ENCODE results near the gene CCL28. TPM values are rescaled to one million over a fixed set of nuclear protein-coding genes. Genes with fewer than 3 reads are reported as not detected.

Gene CCL28
- total and polyA plus RNA-seq, 8 donors, result 3.1 to 22.7 (median 8.8) TPM

DNA sequence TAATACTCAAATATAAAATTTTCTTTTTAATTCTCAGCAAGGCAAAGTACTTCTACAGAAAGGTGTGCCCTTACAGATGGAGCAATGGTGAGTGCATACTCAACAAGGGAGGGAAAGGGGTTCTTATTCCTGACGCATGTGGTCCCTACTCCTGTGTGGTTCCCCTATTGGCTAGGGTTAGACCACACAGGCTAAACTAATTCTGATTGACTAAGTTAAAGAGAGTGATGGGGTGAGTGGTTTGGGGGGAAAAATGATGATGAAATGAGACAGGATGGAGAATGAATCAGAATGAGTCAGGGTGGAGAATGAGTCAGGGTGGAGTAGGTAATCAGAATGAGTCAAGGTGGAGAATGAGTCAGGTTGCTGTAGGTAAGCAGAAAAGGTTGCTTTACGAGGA lies 76.0 kb downstream of the CCL28 start:
- Histone ChIP-seq H3K27ac (no peak overlapping the region), H3K4me3 (no peak overlapping the region), H3K4me1 (no peaks in the 10 kb centered on the region), H3K9me3 (no peaks in the 10 kb centered on the region), H3K36me3 (no peaks in the 10 kb centered on the region), H3K27me3 (no peaks in the 10 kb centered on the region)
- WGBS, 2 donors, result 68 to 85% methylated on average over 2 of the region's 2 CpGs
- DNase-seq (no peak), ATAC-seq (no peak), FAIRE-seq (no peak)
- intact Hi-C loops (cut with DNase I), result no loop called here
- TF ChIP-seq, protein P1, sequence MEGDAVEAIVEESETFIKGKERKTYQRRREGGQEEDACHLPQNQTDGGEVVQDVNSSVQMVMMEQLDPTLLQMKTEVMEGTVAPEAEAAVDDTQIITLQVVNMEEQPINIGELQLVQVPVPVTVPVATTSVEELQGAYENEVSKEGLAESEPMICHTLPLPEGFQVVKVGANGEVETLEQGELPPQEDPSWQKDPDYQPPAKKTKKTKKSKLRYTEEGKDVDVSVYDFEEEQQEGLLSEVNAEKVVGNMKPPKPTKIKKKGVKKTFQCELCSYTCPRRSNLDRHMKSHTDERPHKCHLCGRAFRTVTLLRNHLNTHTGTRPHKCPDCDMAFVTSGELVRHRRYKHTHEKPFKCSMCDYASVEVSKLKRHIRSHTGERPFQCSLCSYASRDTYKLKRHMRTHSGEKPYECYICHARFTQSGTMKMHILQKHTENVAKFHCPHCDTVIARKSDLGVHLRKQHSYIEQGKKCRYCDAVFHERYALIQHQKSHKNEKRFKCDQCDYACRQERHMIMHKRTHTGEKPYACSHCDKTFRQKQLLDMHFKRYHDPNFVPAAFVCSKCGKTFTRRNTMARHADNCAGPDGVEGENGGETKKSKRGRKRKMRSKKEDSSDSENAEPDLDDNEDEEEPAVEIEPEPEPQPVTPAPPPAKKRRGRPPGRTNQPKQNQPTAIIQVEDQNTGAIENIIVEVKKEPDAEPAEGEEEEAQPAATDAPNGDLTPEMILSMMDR (IDR thresholded peaks at IDR 0.05), result no peak

DNA sequence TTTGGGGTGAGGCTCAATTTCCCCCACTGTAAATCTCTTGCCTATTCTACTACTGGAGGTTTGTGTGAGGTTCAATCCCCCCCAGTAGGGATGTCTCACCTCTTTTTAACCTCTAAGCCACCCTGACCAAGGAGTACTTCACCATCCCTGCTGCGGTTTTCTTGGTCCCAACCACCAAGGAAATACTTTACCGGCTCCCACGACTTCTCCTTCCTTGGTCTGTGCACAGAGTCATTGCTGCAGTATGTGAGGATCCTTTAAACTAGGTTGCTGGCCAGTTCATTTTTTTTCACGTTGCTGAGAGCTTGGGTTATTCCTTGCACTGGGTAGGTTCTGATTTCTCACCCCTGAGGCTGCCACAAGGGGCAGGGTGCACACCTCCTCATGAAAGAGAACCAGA lies 76.5 kb downstream of the CCL28 start:
- Histone ChIP-seq H3K36me3 (no peaks in the 10 kb centered on the region), H3K27me3 (no peaks in the 10 kb centered on the region), H3K4me3 (no peak overlapping the region), H3K9me3 (no peaks in the 10 kb centered on the region), H3K27ac (no peak overlapping the region), H3K4me1 (no peaks in the 10 kb centered on the region)
- DNase-seq (no peak), ATAC-seq (no peak), FAIRE-seq (no peak)
- TF ChIP-seq, protein P1 (IDR thresholded peaks at IDR 0.05), result no peak
- intact Hi-C loops (cut with DNase I), result no loop called here
- 59 to 68% methylated on average over 4 of the region's 4 CpGs for WGBS, 2 donors

GRCh38 chr5:43332401-43332800 lies 79.8 kb downstream of the CCL28 start:
- Histone ChIP-seq H3K27me3 (no peaks in the 10 kb centered on the region), H3K36me3 (no peaks in the 10 kb centered on the region), H3K27ac (no peak overlapping the region), H3K4me3 (no peak overlapping the region), H3K4me1 (no peaks in the 10 kb centered on the region), H3K9me3 (no peaks in the 10 kb centered on the region)
- intact Hi-C loops (cut with DNase I), result no loop called here
- FAIRE-seq (no peak), DNase-seq (no peak), ATAC-seq (no peak)
- whole genome bisulfite sequencing, 2 donors, result 56 to 62% methylated on average over 1 of the region's 1 CpG
- TF ChIP-seq, protein P1 (IDR thresholded peaks at IDR 0.05), result no peak

Other genes with a start within 250 kb of the CCL28 start
- gene NIM1K, start 220.2 kb downstream of the CCL28 start, total RNA-seq, result under 1 TPM in 4 of 6 donors, not detected in 2; 0.06 to 0.37 (median 0.24) TPM
- gene NIM1K, start 220.2 kb downstream of the CCL28 start, polyA plus RNA-seq, result under 1 TPM; 0.42 to 0.77 TPM
- gene HMGCS1, start 99.0 kb downstream of the CCL28 start, total RNA-seq, result 10 to 100 TPM; 13.3 to 33.1 (median 22.1) TPM
- 10 to 100 TPM; 11.4 to 17.6 TPM for gene HMGCS1, start 99.0 kb downstream of the CCL28 start, polyA plus RNA-seq
- gene TMEM267, start 71.5 kb upstream of the CCL28 start, total RNA-seq, result 1 to 10 TPM; 3.5 to 8.4 (median 5.0) TPM
- gene TMEM267, start 71.5 kb upstream of the CCL28 start, polyA plus RNA-seq, result 1 to 10 TPM; 5.3 to 6.6 TPM
- under 1 TPM; 0.22 to 0.56 (median 0.41) TPM for gene C5orf34, start 102.8 kb upstream of the CCL28 start, total RNA-seq
- under 1 TPM; 0.27 to 0.40 TPM for gene C5orf34, start 102.8 kb upstream of the CCL28 start, polyA plus RNA-seq
- gene PAIP1, start 144.7 kb upstream of the CCL28 start, total RNA-seq, result 10 to 100 TPM; 22.4 to 43.9 (median 30.6) TPM
- gene PAIP1, start 144.7 kb upstream of the CCL28 start, polyA plus RNA-seq, result 10 to 100 TPM; 22.9 to 29.9 TPM
- 10 to 100 TPM; 27.1 to 48.0 (median 36.1) TPM for gene NNT, start 190.8 kb upstream of the CCL28 start, total RNA-seq
- gene NNT, start 190.8 kb upstream of the CCL28 start, polyA plus RNA-seq, result 10 to 100 TPM in 1 of 2 donors, 1 to 10 TPM in 1; 6.1 to 13.3 TPM

All from pancreas (tissue), 10 donors.